Transverse colon (tissue), 3 donors: Measurements from ENCODE around the gene EDNRB.

Experiments
- POLR2A ChIP-seq: fragments of 450-650 bp; IDR thresholded peaks from one replicate; pipeline ENCODE4 v1.6.1; 2016; ENCODE audit warnings: antibody characterized with exemption, mild to moderate bottlenecking, moderate library complexity
- TF ChIP-seq, protein P1 (sequence below), 5 experiments: fragments of 200-600 bp in 3 of 5; fragments of 450-650 bp in 2 of 5; sonication (generic) in 3 of 5; IDR thresholded peaks; 1 replicate in 2 of 5; 2 replicates in 3 of 5; pipeline ENCODE4 v1.5.1; 2016 to 2017; ENCODE audit warnings: antibody characterized with exemption in 5 of 5, inconsistent platforms in 3 of 5, mild to moderate bottlenecking in 2 of 5, moderate library complexity in 1 of 5

DNA sequence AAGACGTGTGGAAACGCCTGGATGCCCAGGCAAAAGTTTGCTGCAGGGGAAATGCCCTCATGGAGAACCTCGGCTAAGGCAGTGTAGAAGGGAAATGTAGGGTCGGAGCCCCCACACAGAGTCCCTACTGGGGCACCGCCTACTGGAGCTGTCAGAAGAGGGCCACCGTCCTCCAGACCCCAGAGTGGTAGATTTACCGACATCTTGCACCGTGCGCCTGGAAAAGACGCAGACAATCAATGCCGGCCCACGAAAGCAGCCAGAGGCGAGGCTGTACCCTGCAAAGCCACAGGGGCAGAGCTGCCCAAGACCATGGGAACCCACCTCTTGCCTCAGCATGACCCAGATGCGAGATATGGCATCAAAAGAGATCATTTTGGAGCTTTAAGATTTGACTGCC is 7.0 kb upstream of the EDNRB start:
- TF ChIP-seq, protein P1, sequence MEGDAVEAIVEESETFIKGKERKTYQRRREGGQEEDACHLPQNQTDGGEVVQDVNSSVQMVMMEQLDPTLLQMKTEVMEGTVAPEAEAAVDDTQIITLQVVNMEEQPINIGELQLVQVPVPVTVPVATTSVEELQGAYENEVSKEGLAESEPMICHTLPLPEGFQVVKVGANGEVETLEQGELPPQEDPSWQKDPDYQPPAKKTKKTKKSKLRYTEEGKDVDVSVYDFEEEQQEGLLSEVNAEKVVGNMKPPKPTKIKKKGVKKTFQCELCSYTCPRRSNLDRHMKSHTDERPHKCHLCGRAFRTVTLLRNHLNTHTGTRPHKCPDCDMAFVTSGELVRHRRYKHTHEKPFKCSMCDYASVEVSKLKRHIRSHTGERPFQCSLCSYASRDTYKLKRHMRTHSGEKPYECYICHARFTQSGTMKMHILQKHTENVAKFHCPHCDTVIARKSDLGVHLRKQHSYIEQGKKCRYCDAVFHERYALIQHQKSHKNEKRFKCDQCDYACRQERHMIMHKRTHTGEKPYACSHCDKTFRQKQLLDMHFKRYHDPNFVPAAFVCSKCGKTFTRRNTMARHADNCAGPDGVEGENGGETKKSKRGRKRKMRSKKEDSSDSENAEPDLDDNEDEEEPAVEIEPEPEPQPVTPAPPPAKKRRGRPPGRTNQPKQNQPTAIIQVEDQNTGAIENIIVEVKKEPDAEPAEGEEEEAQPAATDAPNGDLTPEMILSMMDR (IDR thresholded peaks at IDR 0.05): no peak
- TF ChIP-seq POLR2A: no peak
